Kidney (tissue), 14 donors: ENCODE measurements around the gene AGTRAP. TPM values are rescaled to one million over a fixed set of nuclear protein-coding genes. Genes with fewer than 3 reads are reported as not detected.
A peak's percentile ranks its signal among the peaks of the same experiment; 100 is the strongest.

ENCODE experiments used
- DNase-seq, 5 donors: peaks; one replicate each; pipeline ENCODE4 v3.0.0-alpha.2; 2013 to 2020
- FAIRE-seq: peaks from 2 replicates; lab custom pipeline; 2012; peaks lifted over from hg19 to GRCh38; lab: Jason Lieb, UNC
- H3K27ac ChIP-seq, 2 donors: one replicate each; pipeline ENCODE4 v1.7.0; 2013; ENCODE audit warnings: low read depth in 2 of 2, low read length in 2 of 2, inconsistent platforms in 1 of 2
- H3K27me3 ChIP-seq: one replicate; pipeline ENCODE4 v1.7.1; 2013; ENCODE audit warnings: low read length, inconsistent platforms; ENCODE audit not compliant: control insufficient read depth, insufficient read depth
- H3K36me3 ChIP-seq, 3 donors: one replicate each; pipeline versions ENCODE4 v1.7.0 to v1.7.1; 2013; ENCODE audit warnings: low read length in 3 of 3, control low read depth in 1 of 3, inconsistent platforms in 1 of 3; ENCODE audit not compliant: insufficient read depth in 3 of 3, control insufficient read depth in 2 of 3
- H3K4me1 ChIP-seq, 3 donors: one replicate each; pipeline versions ENCODE4 v1.7.0 to v1.7.1; 2013; ENCODE audit warnings: low read length in 3 of 3, inconsistent platforms in 1 of 3, low read depth in 1 of 3; ENCODE audit not compliant: control insufficient read depth in 2 of 3, insufficient read depth in 2 of 3
- H3K4me3 ChIP-seq, 3 donors: one replicate each; pipeline versions ENCODE4 v1.7.0 to v1.8.1; 2013; ENCODE audit warnings: low read length in 3 of 3, control low read depth in 1 of 3, inconsistent platforms in 1 of 3
- H3K9ac ChIP-seq, 3 donors: one replicate each; pipeline versions ENCODE4 v1.7.0 to v1.7.1; 2013; ENCODE audit warnings: low read length in 3 of 3, control low read depth in 1 of 3, inconsistent platforms in 1 of 3
- H3K9me3 ChIP-seq, 3 donors: one replicate each; pipeline versions ENCODE4 v1.7.0 to v1.7.1; 2013; ENCODE audit warnings: low read length in 3 of 3, control low read depth in 1 of 3, inconsistent platforms in 1 of 3; ENCODE audit not compliant: control insufficient read depth in 2 of 3, insufficient read depth in 1 of 3
- CTCF ChIP-seq: IDR thresholded peaks from 3 replicates; pipeline ENCODE4 v1.5.1; 2012; ENCODE audit warnings: mild to moderate bottlenecking, moderate library complexity, borderline replicate concordance; ENCODE audit not compliant: insufficient read depth; ENCODE audit errors: extremely low read depth
- intact Hi-C: fragments of 100-400 bp; cut with DNase I; formaldehyde crosslinking; loops from one replicate; pipeline ENCODE4 v1.11.1; 2022
- polyA plus RNA-seq: library from polyadenylated mRNA; stranded (reverse); fragments of 350-450 nt; fragmentation: Illumina TruSeq; extraction: RNeasy Lipid Tissue Mini Kit (QIAGEN cat#74804); gene quantifications from one replicate; pipeline ENCODE4 v1.2.3, GENCODE V29; 2014; ENCODE audit warnings: low read depth, low replicate concordance; ENCODE audit not compliant: insufficient read depth
- total RNA-seq: library from RNA; stranded (reverse); fragmentation: NEBNext Ultra II Directional; extraction: Animal tissue kit (Norgen Biotek cat#: 25700); gene quantifications from one replicate; pipeline ENCODE4 v1.2.1, GENCODE V29; 2021
- donor health status: control.
- donor health status: control.
- donor health status: control.
- donor health status: control.
- donor health status: control.
- donor health status: DM: yes; HTN: yes; CAD: no.
- donor health status: Normal renal cell carcinoma (clear cell type).

Gene AGTRAP
- total and polyA plus RNA-seq, 2 donors from 2014 or later, result 66.1 to 140 TPM

DNA sequence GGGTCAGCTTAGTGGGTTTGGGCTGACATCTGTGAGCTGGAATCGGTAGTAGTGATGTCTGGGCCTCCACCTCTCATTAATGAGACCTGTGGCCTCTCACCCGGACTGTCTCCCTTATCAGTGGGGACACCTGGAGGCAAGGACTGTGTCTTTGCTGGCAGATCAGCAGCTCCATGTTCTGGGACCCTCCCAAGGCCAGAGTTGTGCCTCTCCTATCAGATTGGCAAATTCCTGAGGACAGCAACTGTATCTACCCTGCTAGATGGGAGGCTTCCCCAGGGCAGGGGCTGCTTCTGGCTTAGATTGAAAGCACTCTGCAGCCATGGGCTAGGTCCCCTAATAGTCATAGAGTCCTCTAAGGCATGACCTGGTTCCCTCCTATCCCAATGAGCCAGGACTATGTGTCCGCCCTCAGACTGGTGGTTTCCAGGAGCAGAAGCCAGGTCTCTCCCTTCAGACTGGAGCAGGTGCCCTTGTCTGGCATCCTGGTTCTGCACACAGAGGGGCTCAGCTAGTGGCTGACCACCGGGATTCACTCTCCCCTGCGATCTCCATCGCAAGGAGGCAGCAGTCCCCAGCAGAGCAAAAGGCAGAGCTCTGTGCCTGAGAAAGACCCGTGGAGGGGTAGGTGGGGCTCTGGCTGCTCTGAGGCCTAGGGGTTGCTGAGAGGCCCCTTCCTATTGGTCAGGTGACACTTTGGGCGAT is 38.6 kb upstream of the AGTRAP start:
- Histone ChIP-seq H3K9ac (no peak overlapping the region), H3K4me1 (peaks cover 0 to 6% (median 5%) of the 10 kb centered on the region in 3 donors), H3K4me3 (no peak overlapping the region), H3K36me3 (no peaks in the 10 kb centered on the region), H3K27ac (no peak overlapping the region), H3K27me3 (peaks cover 7% of the 10 kb centered on the region), H3K9me3 (peaks cover 0 to 2% (median 0%) of the 10 kb centered on the region in 3 donors)
- FAIRE-seq (no peak), DNase-seq (no peak)
- TF ChIP-seq CTCF, result no peak
- intact Hi-C loops, result no loop called here

GRCh38 chr1:11697893-11698210 is 38.1 kb upstream of the AGTRAP start:
- H3K27ac ChIP-seq, result no peak overlapping the region
- H3K27me3 ChIP-seq, result peaks cover 7% of the 10 kb centered on the region
- H3K9ac ChIP-seq, result no peak overlapping the region
- no peaks in the 10 kb centered on the region for H3K36me3 ChIP-seq
- DNase-seq (no peak), FAIRE-seq (no peak)
- no peak overlapping the region for H3K4me3 ChIP-seq
- peaks cover 0 to 6% (median 5%) of the 10 kb centered on the region in 3 donors for H3K4me1 ChIP-seq
- intact Hi-C loops, result no loop called here
- H3K9me3 ChIP-seq, result peaks cover 0 to 2% (median 0%) of the 10 kb centered on the region in 3 donors
- no peak for TF ChIP-seq CTCF

GRCh38 chr1:11700601-11701467 is 35.1 kb upstream of the AGTRAP start:
- H3K9me3 ChIP-seq, result peaks cover 0 to 2% (median 0%) of the 10 kb centered on the region in 3 donors
- intact Hi-C loops, result no loop called here
- no peak overlapping the region for H3K4me3 ChIP-seq
- H3K9ac ChIP-seq, result no peak overlapping the region
- H3K36me3 ChIP-seq, result no peaks in the 10 kb centered on the region
- peaks cover 0 to 6% (median 5%) of the 10 kb centered on the region in 3 donors for H3K4me1 ChIP-seq
- no peak overlapping the region for H3K27ac ChIP-seq
- no peak for FAIRE-seq
- peak in 1 of 5 donors; percentile 26 for DNase-seq
- TF ChIP-seq CTCF, result no peak
- H3K27me3 ChIP-seq, result peaks cover 5% of the 10 kb centered on the region
